Upper lobe of right lung (tissue), 1 donor: Measurements from ENCODE around the gene WDR5. TPM values are rescaled to one million over a fixed set of nuclear protein-coding genes. Genes with fewer than 3 reads are reported as not detected.

Source experiments
- ATAC-seq: fragments of 200-7000 bp; cut with Tn5 transposase; one replicate; pipeline ENCODE4 v1.9.1; 2020; ENCODE audit warnings: mild to moderate bottlenecking, moderate library complexity
- DNase-seq: peaks from one replicate; pipeline ENCODE4 v3.0.0-alpha.2; 2020
- H3K27ac ChIP-seq: fragments of 200-600 bp; one replicate; pipeline ENCODE4 v1.8.0; 2022
- H3K27me3 ChIP-seq: fragments of 200-600 bp; one replicate; pipeline ENCODE4 v1.8.0; 2022; ENCODE audit warnings: mild to moderate bottlenecking
- H3K36me3 ChIP-seq: fragments of 200-600 bp; one replicate; pipeline ENCODE4 v1.8.0; 2022
- H3K4me1 ChIP-seq: fragments of 200-600 bp; one replicate; pipeline ENCODE4 v1.8.0; 2022
- H3K4me3 ChIP-seq: fragments of 200-600 bp; one replicate; pipeline ENCODE4 v1.8.0; 2022; ENCODE audit warnings: mild to moderate bottlenecking
- H3K9me3 ChIP-seq: fragments of 200-600 bp; one replicate; pipeline ENCODE4 v1.8.0; 2022
- intact Hi-C: fragments of 100-400 bp; cut with DNase I; formaldehyde crosslinking; loops from one replicate; pipeline ENCODE4 v1.11.0; 2022
- total RNA-seq: library from RNA; stranded (reverse); fragmentation: NEBNext Ultra II Directional; extraction: Animal tissue kit (Norgen Biotek cat#: 25700); gene quantifications from one replicate; pipeline ENCODE4 v1.2.1, GENCODE V29; 2021
- TF ChIP-seq, protein P1 (sequence below): fragments of 200-600 bp; IDR thresholded peaks from one replicate; pipeline ENCODE4 v1.8.0; 2022; ENCODE audit warnings: antibody characterized with exemption
- donor health status: DM: no; HTN: yes; CAD: no; lungs with severe emphysema.

WDR5 gene
- total RNA-seq, 1 donor from 2014 or later = 26.6 TPM

DNA sequence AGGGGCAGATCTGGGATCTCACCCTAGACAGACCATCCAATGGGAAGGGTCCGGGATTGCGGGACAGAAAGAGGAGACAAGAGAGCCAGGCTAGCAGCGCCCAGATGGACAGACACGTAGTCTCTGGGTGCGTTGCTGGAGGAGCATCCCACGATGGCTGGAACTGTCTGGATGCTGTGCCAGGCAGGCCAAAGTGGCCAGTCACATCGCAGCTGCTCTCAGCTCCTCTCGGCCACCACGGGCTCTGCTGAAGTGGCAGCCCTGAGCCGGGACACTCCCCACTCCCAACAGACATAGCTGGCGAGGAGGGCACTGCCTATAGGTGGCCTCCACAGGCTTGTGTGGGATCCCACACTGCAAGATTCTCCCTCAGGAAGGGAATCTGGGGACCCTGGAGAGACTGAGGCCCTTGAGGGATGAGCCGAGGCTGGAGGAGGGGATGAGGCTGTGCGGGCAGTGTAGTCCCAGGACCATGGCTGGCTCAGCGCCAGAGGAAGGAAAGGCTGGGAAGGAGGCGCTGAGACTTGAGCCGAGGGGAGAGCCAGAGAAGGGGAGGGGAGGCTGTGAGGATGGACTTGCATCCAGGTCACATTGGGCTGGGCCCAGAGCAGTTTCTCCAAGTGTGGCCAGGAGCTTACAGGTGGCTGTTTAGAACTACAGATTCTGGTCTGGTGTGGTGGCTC is 10.3 kb upstream of the WDR5 start:
- no peaks in the 10 kb centered on the region for H3K4me1 ChIP-seq
- H3K4me3 ChIP-seq = no peak overlapping the region
- H3K9me3 ChIP-seq = no peaks in the 10 kb centered on the region
- ATAC-seq (peak; percentile 14), DNase-seq (no peak)
- no peaks in the 10 kb centered on the region for H3K27me3 ChIP-seq
- no peaks in the 10 kb centered on the region for H3K36me3 ChIP-seq
- H3K27ac ChIP-seq = no peak overlapping the region
- TF ChIP-seq, protein P1, sequence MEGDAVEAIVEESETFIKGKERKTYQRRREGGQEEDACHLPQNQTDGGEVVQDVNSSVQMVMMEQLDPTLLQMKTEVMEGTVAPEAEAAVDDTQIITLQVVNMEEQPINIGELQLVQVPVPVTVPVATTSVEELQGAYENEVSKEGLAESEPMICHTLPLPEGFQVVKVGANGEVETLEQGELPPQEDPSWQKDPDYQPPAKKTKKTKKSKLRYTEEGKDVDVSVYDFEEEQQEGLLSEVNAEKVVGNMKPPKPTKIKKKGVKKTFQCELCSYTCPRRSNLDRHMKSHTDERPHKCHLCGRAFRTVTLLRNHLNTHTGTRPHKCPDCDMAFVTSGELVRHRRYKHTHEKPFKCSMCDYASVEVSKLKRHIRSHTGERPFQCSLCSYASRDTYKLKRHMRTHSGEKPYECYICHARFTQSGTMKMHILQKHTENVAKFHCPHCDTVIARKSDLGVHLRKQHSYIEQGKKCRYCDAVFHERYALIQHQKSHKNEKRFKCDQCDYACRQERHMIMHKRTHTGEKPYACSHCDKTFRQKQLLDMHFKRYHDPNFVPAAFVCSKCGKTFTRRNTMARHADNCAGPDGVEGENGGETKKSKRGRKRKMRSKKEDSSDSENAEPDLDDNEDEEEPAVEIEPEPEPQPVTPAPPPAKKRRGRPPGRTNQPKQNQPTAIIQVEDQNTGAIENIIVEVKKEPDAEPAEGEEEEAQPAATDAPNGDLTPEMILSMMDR = no peak
- intact Hi-C loops = no loop called here

DNA sequence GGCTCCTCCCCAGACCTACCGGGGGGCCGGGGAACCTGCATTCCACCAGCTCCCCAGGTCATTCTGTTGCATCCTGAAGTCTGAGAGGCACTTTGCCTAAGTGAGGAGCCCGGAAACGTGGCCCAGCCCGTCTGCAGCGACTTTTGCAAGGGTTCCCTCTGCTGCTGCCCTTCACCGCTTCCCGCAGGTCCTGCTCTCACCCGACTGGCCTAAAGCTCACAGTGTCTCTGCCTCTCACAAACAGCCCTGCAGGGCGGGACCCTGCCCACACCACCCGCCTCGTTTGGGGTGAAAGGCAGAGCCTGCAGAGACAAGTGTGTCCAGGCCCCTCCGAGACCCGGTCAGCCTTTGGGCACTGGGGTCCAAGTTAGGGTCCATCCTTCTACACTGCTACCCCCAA is 9.5 kb upstream of the WDR5 start:
- H3K36me3 ChIP-seq = no peaks in the 10 kb centered on the region
- intact Hi-C loops = no loop called here
- ATAC-seq (no peak), DNase-seq (no peak)
- H3K4me3 ChIP-seq = no peak overlapping the region
- no peaks in the 10 kb centered on the region for H3K27me3 ChIP-seq
- no peaks in the 10 kb centered on the region for H3K9me3 ChIP-seq
- TF ChIP-seq, protein P1 = no peak
- H3K4me1 ChIP-seq = no peaks in the 10 kb centered on the region
- H3K27ac ChIP-seq = no peak overlapping the region

DNA sequence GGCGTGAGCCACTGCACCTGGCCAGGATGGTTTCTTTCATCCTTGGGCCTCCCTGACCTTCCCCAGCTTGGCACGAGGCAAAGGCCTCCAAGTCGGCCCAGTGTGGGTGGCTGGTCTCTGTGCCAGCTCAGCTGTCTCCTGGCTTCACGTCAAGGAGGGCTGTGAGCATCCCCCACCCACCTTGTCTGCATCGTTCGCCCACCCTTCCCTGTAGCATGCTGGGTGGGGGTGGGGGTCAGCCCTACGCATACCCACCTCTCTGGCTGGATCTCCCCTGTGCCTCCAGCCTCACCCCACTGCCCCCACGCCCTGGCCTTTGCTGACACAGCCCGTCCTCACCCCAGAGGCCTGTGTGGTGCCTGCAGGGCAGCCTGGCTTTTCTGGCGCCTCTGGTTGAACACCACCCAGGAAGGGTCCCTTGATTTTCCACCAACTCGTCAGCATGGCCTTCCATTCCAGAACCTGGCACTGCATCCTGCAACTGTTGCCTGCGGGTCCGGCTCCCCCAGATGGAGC is 8.8 kb upstream of the WDR5 start:
- intact Hi-C loops = no loop called here
- Histone ChIP-seq H3K9me3 (no peaks in the 10 kb centered on the region), H3K27ac (no peak overlapping the region), H3K4me1 (no peaks in the 10 kb centered on the region), H3K27me3 (no peaks in the 10 kb centered on the region), H3K4me3 (no peak overlapping the region), H3K36me3 (no peaks in the 10 kb centered on the region)
- DNase-seq (no peak), ATAC-seq (no peak)
- TF ChIP-seq, protein P1 = no peak

DNA sequence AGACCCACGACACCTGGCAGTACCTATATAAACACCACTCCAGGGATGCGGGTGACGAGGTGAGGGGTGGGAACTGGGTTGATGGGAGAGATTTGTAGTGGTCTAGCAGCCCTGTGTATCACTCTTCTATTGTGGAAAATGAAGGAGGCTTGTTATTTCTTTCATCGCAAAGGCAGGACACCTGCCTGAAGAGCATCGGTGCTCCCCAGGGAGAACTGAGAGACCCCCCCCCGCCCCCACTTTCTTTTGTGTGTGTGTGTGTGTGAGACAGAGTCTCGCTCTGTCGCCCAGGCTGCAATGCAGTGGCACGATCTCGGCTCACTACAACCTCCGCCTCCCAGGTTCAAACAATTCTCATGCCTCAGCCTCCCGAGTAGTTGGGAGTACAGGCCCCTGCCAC is 8.3 kb upstream of the WDR5 start:
- TF ChIP-seq, protein P1 = no peak
- DNase-seq = no peak
- no peaks in the 10 kb centered on the region for H3K36me3 ChIP-seq
- no peaks in the 10 kb centered on the region for H3K27me3 ChIP-seq
- H3K4me1 ChIP-seq = no peaks in the 10 kb centered on the region
- intact Hi-C loops = no loop called here
- no peak for ATAC-seq
- H3K9me3 ChIP-seq = no peaks in the 10 kb centered on the region
- no peak overlapping the region for H3K4me3 ChIP-seq
- no peak overlapping the region for H3K27ac ChIP-seq

DNA sequence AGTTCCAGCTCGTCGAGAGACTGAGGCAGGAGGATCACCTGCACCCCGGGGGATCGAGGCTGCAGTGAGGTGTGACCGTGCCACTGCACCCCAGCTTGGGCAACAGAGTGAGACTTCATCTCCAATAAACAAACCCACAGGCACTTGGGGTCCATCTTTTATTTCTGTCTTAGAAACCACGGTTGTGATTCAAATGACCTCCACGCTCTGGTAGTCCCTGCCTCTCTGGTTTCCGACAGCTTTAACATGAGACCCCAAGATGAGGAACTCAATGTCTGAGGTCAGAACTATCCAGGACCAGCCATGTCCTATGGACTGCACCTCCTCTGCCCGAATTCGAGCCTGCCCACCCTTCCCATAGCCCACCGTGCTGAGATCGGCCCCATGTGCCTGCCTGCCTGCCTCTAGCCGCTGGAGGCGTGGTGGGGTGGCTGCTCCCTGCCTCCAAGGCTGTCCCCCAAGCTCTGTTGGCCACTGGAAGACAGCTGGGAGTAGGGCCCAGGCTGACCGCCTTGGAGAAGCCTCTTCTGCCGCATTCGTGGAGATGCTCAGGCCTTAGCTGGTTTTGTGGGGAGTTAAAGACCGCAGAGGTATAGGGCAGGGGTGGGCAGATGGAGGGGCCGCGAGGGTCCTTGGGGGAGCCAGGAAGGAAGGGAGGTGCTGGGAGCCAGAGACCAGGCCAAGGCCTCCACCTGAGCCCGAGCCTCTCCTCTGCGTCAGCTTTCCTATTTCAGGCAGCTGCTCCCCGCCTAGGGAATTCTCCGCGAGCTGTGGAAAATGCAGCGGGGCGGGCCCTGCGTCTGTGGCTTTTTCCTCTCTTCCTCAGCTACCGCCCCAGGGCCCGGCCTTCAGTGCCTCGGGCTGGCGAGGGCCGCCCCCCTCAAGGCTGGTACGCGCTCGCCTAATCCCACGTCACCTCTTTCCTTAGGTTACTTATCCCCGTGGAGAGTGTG is 6.9 kb upstream of the WDR5 start:
- H3K27me3 ChIP-seq = no peaks in the 10 kb centered on the region
- no peak overlapping the region for H3K27ac ChIP-seq
- no peaks in the 10 kb centered on the region for H3K36me3 ChIP-seq
- intact Hi-C loops = no loop called here
- no peak for DNase-seq
- TF ChIP-seq, protein P1 = no peak
- no peaks in the 10 kb centered on the region for H3K9me3 ChIP-seq
- H3K4me3 ChIP-seq = no peak overlapping the region
- H3K4me1 ChIP-seq = peaks cover under 1% of the 10 kb centered on the region
- ATAC-seq = no peak
